HG02840 (cell line): ENCODE measurements around the gene ZEB2.

Experiments
- ATAC-seq: cut with Tn5 transposase; IDR thresholded peaks from one replicate; pipeline ENCODE4 v1.9.1; 2021; ENCODE audit warnings: mild to moderate bottlenecking, moderate library complexity, moderate number of reproducible peaks; ENCODE audit not compliant: unreplicated experiment, low FRiP score

The ZEB2 gene

GRCh38 chr2:144530596-144530995 is 10.7 kb upstream of the ZEB2 start:
- ATAC-seq, result no peak

GRCh38 chr2:144529841-144530240 is 9.9 kb upstream of the ZEB2 start:
- ATAC-seq, result no peak

GRCh38 chr2:144528108-144528507 is 8.2 kb upstream of the ZEB2 start:
- ATAC-seq, result no peak

GRCh38 chr2:144526831-144527230 is 6.9 kb upstream of the ZEB2 start:
- no peak for ATAC-seq

- ATAC-seq, result no peak
Observed at GRCh38 chr2:144524118-144525009, 4.4 kb upstream of the ZEB2 start.

GRCh38 chr2:144523596-144524117 is 3.7 kb upstream of the ZEB2 start:
- no peak for ATAC-seq

- no peak for ATAC-seq
Observed at GRCh38 chr2:144522897-144523595, 3.1 kb upstream of the ZEB2 start.

- no peak for ATAC-seq
Observed at GRCh38 chr2:144522176-144522896, 2.4 kb upstream of the ZEB2 start.

GRCh38 chr2:144521686-144522085 is 1.8 kb upstream of the ZEB2 start:
- no peak for ATAC-seq

- ATAC-seq, result no peak
Observed at GRCh38 chr2:144520756-144521487, 1.0 kb upstream of the ZEB2 start.

GRCh38 chr2:144519597-144519933 is 354 bp downstream of the ZEB2 start:
- no peak for ATAC-seq

GRCh38 chr2:144518748-144519596 is 947 bp downstream of the ZEB2 start:
- ATAC-seq, result no peak

GRCh38 chr2:144517866-144518747 is 1.8 kb downstream of the ZEB2 start:
- no peak for ATAC-seq

GRCh38 chr2:144516981-144517865 is 2.7 kb downstream of the ZEB2 start:
- peak; percentile 59 for ATAC-seq

- peak; percentile 19 for ATAC-seq
Observed at GRCh38 chr2:144516411-144516980, 3.4 kb downstream of the ZEB2 start.

- ATAC-seq, result no peak
Observed at GRCh38 chr2:144515696-144516410, 4.1 kb downstream of the ZEB2 start.
